GM08714 (cell line): Measurements from ENCODE around the gene MGST1.

Experiments used
- H3K4me3 ChIP-seq: fragments of 200-500 bp; sonication (Bioruptor generic); 2 replicates; pipeline ENCODE4 v1.5.1; 2014; ENCODE audit warnings: mild to moderate bottlenecking, low read length, inconsistent platforms
- ZNF274 ChIP-seq: IDR thresholded peaks from 2 replicates; pipeline ENCODE4 v1.6.1; 2012; ENCODE audit warnings: mild to moderate bottlenecking, low read depth, low read length

The MGST1 gene

GRCh38 chr12:16347391-16348298 lies at the start of gene MGST1:
Gene MGST1, plus strand, starts transcription at chr12:16347645. Its CDS starts 6,608 bp downstream, at chr12:16354253.
- no peak for TF ChIP-seq ZNF274

GRCh38 chr12:16299403-16299802 lies 48.0 kb upstream of the MGST1 start:
- no peak overlapping the region for H3K4me3 ChIP-seq
- TF ChIP-seq ZNF274 = no peak

More at GRCh38 chr12:16347391-16348298, at the start of gene MGST1:
- peak within 1 kb of the TSS; percentile 33; the same call in 1 of the 2 replicates for H3K4me3 ChIP-seq

- TF ChIP-seq ZNF274 = no peak
- H3K4me3 ChIP-seq = no peak overlapping the region
Measured at GRCh38 chr12:16300122-16300521, 47.3 kb upstream of the MGST1 start.

GRCh38 chr12:16300736-16301135 lies 46.7 kb upstream of the MGST1 start:
- no peak overlapping the region for H3K4me3 ChIP-seq
- TF ChIP-seq ZNF274 = no peak

- no peak for TF ChIP-seq ZNF274
- H3K4me3 ChIP-seq = no peak overlapping the region
Measured at GRCh38 chr12:16303939-16304338, 43.5 kb upstream of the MGST1 start.

- no peak for TF ChIP-seq ZNF274
- H3K4me3 ChIP-seq = no peak overlapping the region
Measured at GRCh38 chr12:16307856-16308475, 39.5 kb upstream of the MGST1 start.

- no peak for TF ChIP-seq ZNF274
- no peak overlapping the region for H3K4me3 ChIP-seq
Measured at GRCh38 chr12:16310934-16311333, 36.5 kb upstream of the MGST1 start.

GRCh38 chr12:16323010-16323409 lies 24.4 kb upstream of the MGST1 start:
- H3K4me3 ChIP-seq = no peak overlapping the region
- no peak for TF ChIP-seq ZNF274

GRCh38 chr12:16323638-16324037 lies 23.8 kb upstream of the MGST1 start:
- no peak for TF ChIP-seq ZNF274

GRCh38 chr12:16324272-16324671 lies 23.2 kb upstream of the MGST1 start:
- no peak for TF ChIP-seq ZNF274
- no peak overlapping the region for H3K4me3 ChIP-seq

More at GRCh38 chr12:16323638-16324037, 23.8 kb upstream of the MGST1 start:
- no peak overlapping the region for H3K4me3 ChIP-seq

GRCh38 chr12:16324772-16325171 lies 22.7 kb upstream of the MGST1 start:
- no peak for TF ChIP-seq ZNF274
- no peak overlapping the region for H3K4me3 ChIP-seq

GRCh38 chr12:16325426-16325825 lies 22.0 kb upstream of the MGST1 start:
- no peak for TF ChIP-seq ZNF274
- H3K4me3 ChIP-seq = no peak overlapping the region

GRCh38 chr12:16327963-16328362 lies 19.5 kb upstream of the MGST1 start:
- H3K4me3 ChIP-seq = no peak overlapping the region
- no peak for TF ChIP-seq ZNF274

- H3K4me3 ChIP-seq = no peak overlapping the region
- TF ChIP-seq ZNF274 = no peak
Measured at GRCh38 chr12:16329594-16329993, 17.9 kb upstream of the MGST1 start.

GRCh38 chr12:16330560-16330959 lies 16.9 kb upstream of the MGST1 start:
- TF ChIP-seq ZNF274 = no peak
- H3K4me3 ChIP-seq = no peak overlapping the region

- no peak for TF ChIP-seq ZNF274
- no peak overlapping the region for H3K4me3 ChIP-seq
Measured at GRCh38 chr12:16331998-16332397, 15.4 kb upstream of the MGST1 start.
